ENCODE data around the gene FLACC1.
A peak's percentile ranks its signal among the peaks of the same experiment; 100 is the strongest.
"Not testable (repeated sequence)": the region's sequence is repeated elsewhere in the genome, so short reads cannot be mapped to it uniquely, and the experiment has no call there.

Gene FLACC1

GRCh38 chr2:201357221-201357620, at the start of gene FLACC1:
TSS of gene FLACC1 (minus strand) at chr2:201357345. CDS start at chr2:201351404, 5,941 bp downstream.
- DNase-seq: peak; percentile 23

GRCh38 chr2:201406077-201406662, 49.0 kb upstream of the FLACC1 start:
- DNase-seq: no peak

- DNase-seq: no peak
Observed at GRCh38 chr2:201404699-201405280, 47.6 kb upstream of the FLACC1 start.

- DNase-seq: no peak
Observed at GRCh38 chr2:201403880-201404279, 46.7 kb upstream of the FLACC1 start.

- DNase-seq: no peak
Observed at GRCh38 chr2:201402651-201403562, 45.8 kb upstream of the FLACC1 start.

GRCh38 chr2:201401815-201402214, 44.7 kb upstream of the FLACC1 start:
- DNase-seq: no peak

- no peak for DNase-seq
Observed at GRCh38 chr2:201396595-201396994, 39.5 kb upstream of the FLACC1 start.

- no peak for DNase-seq
Observed at GRCh38 chr2:201383136-201383535, 26.0 kb upstream of the FLACC1 start.

- no peak for DNase-seq
Observed at GRCh38 chr2:201378496-201379397, 21.6 kb upstream of the FLACC1 start.

- no peak for DNase-seq
Observed at GRCh38 chr2:201377218-201377617, 20.1 kb upstream of the FLACC1 start.

- DNase-seq: no peak
Observed at GRCh38 chr2:201369775-201370174, 12.6 kb upstream of the FLACC1 start.

GRCh38 chr2:201369318-201369717, 12.2 kb upstream of the FLACC1 start:
- not testable (repeated sequence) for DNase-seq

- DNase-seq: no peak
Observed at GRCh38 chr2:201366146-201366545, 9.0 kb upstream of the FLACC1 start.

- DNase-seq: peak; percentile 2
Observed at GRCh38 chr2:201363857-201364560, 6.9 kb upstream of the FLACC1 start.

GRCh38 chr2:201362396-201362795, 5.3 kb upstream of the FLACC1 start:
- DNase-seq: no peak

GRCh38 chr2:201361078-201361733, 4.1 kb upstream of the FLACC1 start:
- no peak for DNase-seq

GRCh38 chr2:201360256-201360655, 3.1 kb upstream of the FLACC1 start:
- DNase-seq: no peak

GRCh38 chr2:201358684-201359083, 1.5 kb upstream of the FLACC1 start:
- DNase-seq: no peak

- DNase-seq: no peak
Observed at GRCh38 chr2:201353116-201353515, 4.0 kb downstream of the FLACC1 start.

- no peak for DNase-seq
Observed at GRCh38 chr2:201350879-201351278, 6.3 kb downstream of the FLACC1 start.

- DNase-seq: no peak
Observed at GRCh38 chr2:201349601-201350000, 7.5 kb downstream of the FLACC1 start.

GRCh38 chr2:201348758-201349157, 8.4 kb downstream of the FLACC1 start:
- DNase-seq: no peak
